H9 (cell line): ENCODE measurements around the gene GCM1. TPM values are rescaled to one million over a fixed set of nuclear protein-coding genes. Genes with fewer than 3 reads are reported as not detected.

Source experiments
- DNase-seq: peaks from one replicate; pipeline ENCODE4 v3.0.0-alpha.2; 2017
- H2AFZ ChIP-seq: one replicate; pipeline ENCODE4 v1.6.1; 2013; ENCODE audit warnings: mild to moderate bottlenecking, low read length, control low read depth, moderate library complexity
- H2AK5ac ChIP-seq: 2 replicates; pipeline ENCODE4 v1.6.1; 2013; ENCODE audit warnings: low read length, control low read depth, mixed read lengths; ENCODE audit not compliant: insufficient read length
- H2BK120ac ChIP-seq: one replicate; pipeline ENCODE4 v1.6.1; 2013; ENCODE audit warnings: low read depth, mild to moderate bottlenecking, low read length, control low read depth, inconsistent platforms; ENCODE audit not compliant: poor library complexity, severe bottlenecking
- H2BK12ac ChIP-seq: 2 replicates; pipeline ENCODE4 v1.6.1; 2013; ENCODE audit warnings: low read length, control low read depth, mixed read lengths, low read depth; ENCODE audit not compliant: insufficient read length
- H2BK15ac ChIP-seq: 2 replicates; pipeline ENCODE4 v1.6.1; 2013; ENCODE audit warnings: low read depth, low read length, control low read depth
- H2BK20ac ChIP-seq: one replicate; pipeline ENCODE4 v1.6.1; 2013; ENCODE audit warnings: low read depth, mild to moderate bottlenecking, low read length, control low read depth, inconsistent platforms; ENCODE audit not compliant: poor library complexity, severe bottlenecking
- H2BK5ac ChIP-seq: 2 replicates; pipeline ENCODE4 v1.6.1; 2013; ENCODE audit warnings: low read length, control low read depth, mixed read lengths; ENCODE audit not compliant: insufficient read length
- H3K14ac ChIP-seq: 2 replicates; pipeline ENCODE4 v1.6.1; 2013; ENCODE audit warnings: low read length, control low read depth; ENCODE audit not compliant: insufficient read depth
- H3K18ac ChIP-seq: 2 replicates; pipeline ENCODE4 v1.6.1; 2013; ENCODE audit warnings: low read depth, mild to moderate bottlenecking, mixed read lengths, low read length, control low read depth; ENCODE audit not compliant: insufficient read length
- H3K23ac ChIP-seq: 2 replicates; pipeline ENCODE4 v1.6.1; 2013; ENCODE audit warnings: low read length, control low read depth, mixed read lengths, low read depth; ENCODE audit not compliant: insufficient read length
- H3K23me2 ChIP-seq: 2 replicates; pipeline ENCODE4 v1.6.1; 2013; ENCODE audit warnings: low read depth, mild to moderate bottlenecking, mixed read lengths, low read length, control low read depth; ENCODE audit not compliant: insufficient read length, poor library complexity, severe bottlenecking
- H3K27ac ChIP-seq: 2 replicates; pipeline ENCODE4 v1.5.1; 2013; ENCODE audit warnings: low read length, control low read depth, mixed read lengths, low read depth; ENCODE audit not compliant: insufficient read length
- H3K27me3 ChIP-seq: 2 replicates; pipeline ENCODE4 v1.6.1; 2013; ENCODE audit warnings: low read length, control low read depth, inconsistent platforms; ENCODE audit not compliant: insufficient read depth
- H3K4ac ChIP-seq: 2 replicates; pipeline ENCODE4 v1.6.1; 2013; ENCODE audit warnings: low read depth, mild to moderate bottlenecking, control low read depth, inconsistent platforms, low read length, moderate library complexity
- H3K4me1 ChIP-seq: 2 replicates; pipeline ENCODE4 v1.6.1; 2013; ENCODE audit warnings: low read length, control low read depth, inconsistent platforms; ENCODE audit not compliant: insufficient read depth
- H3K4me2 ChIP-seq: 2 replicates; pipeline ENCODE4 v1.6.1; 2013; ENCODE audit warnings: low read length, control low read depth, mixed read lengths; ENCODE audit not compliant: insufficient read length, insufficient read depth
- H3K56ac ChIP-seq: 2 replicates; pipeline ENCODE4 v1.6.1; 2013; ENCODE audit warnings: low read depth, mild to moderate bottlenecking, mixed read lengths, low read length, control low read depth; ENCODE audit not compliant: insufficient read length
- H3K79me1 ChIP-seq: 2 replicates; pipeline ENCODE4 v1.6.1; 2013; ENCODE audit warnings: low read depth, mild to moderate bottlenecking, moderate library complexity, low read length, control low read depth, inconsistent platforms; ENCODE audit not compliant: insufficient read depth, poor library complexity, severe bottlenecking
- H3K79me2 ChIP-seq: 2 replicates; pipeline ENCODE4 v1.6.1; 2013; ENCODE audit warnings: low read length, control low read depth, inconsistent platforms; ENCODE audit not compliant: insufficient read depth
- H3K9ac ChIP-seq: 2 replicates; pipeline ENCODE4 v1.6.1; 2013; ENCODE audit warnings: low read length, control low read depth, mixed read lengths; ENCODE audit not compliant: insufficient read length; ENCODE audit errors: extremely low read depth
- H3K9me3 ChIP-seq: one replicate; pipeline ENCODE4 v1.6.1; 2013; ENCODE audit warnings: low read depth, low read length, inconsistent platforms; ENCODE audit not compliant: control insufficient read depth
- H3T11ph ChIP-seq: one replicate; pipeline ENCODE4 v1.6.1; 2013; ENCODE audit warnings: mild to moderate bottlenecking, low read length, control low read depth, inconsistent platforms
- H4K20me1 ChIP-seq: one replicate; pipeline ENCODE4 v1.6.1; 2013; ENCODE audit not compliant: control insufficient read depth, insufficient read length, insufficient read depth
- H4K5ac ChIP-seq: 2 replicates; pipeline ENCODE4 v1.6.1; 2013; ENCODE audit warnings: low read depth, mild to moderate bottlenecking, mixed read lengths, low read length, control low read depth; ENCODE audit not compliant: insufficient read length
- H4K8ac ChIP-seq: replicated peaks from 2 replicates; pipeline ENCODE4 v1.6.1; 2013; ENCODE audit warnings: low read length, control low read depth, mixed read lengths, low read depth; ENCODE audit not compliant: insufficient read length
- H4K91ac ChIP-seq: 2 replicates; pipeline ENCODE4 v1.6.1; 2013; ENCODE audit warnings: low read depth, mild to moderate bottlenecking, moderate library complexity, mixed read lengths, low read length, control low read depth; ENCODE audit not compliant: insufficient read length
- H3K27ac Mint-ChIP-seq, 3 experiments: 2 replicates in 2 of 3; 3 replicates in 1 of 3; pipeline ENCODE4 v1.8.0; 2020 to 2021; ENCODE audit warnings: mixed read lengths in 3 of 3, mild to moderate bottlenecking in 1 of 3, moderate library complexity in 1 of 3
- H3K27me3 Mint-ChIP-seq: 2 replicates; pipeline ENCODE4 v1.8.0; 2021; ENCODE audit warnings: low read depth, mild to moderate bottlenecking, moderate library complexity, mixed read lengths
- H3K36me3 Mint-ChIP-seq, 3 experiments: 2 replicates in 2 of 3; 3 replicates in 1 of 3; pipeline ENCODE4 v1.8.0; 2020 to 2021; ENCODE audit warnings: low read depth in 3 of 3, mixed read lengths in 3 of 3; ENCODE audit not compliant: insufficient read depth in 1 of 3
- H3K4me1 Mint-ChIP-seq, 2 experiments: 2 replicates each; pipeline ENCODE4 v1.8.0; 2020; ENCODE audit warnings: mixed read lengths in 2 of 2
- H3K4me3 Mint-ChIP-seq, 2 experiments: 2 replicates in 1 of 2; 3 replicates in 1 of 2; pipeline ENCODE4 v1.8.0; 2020 to 2021; ENCODE audit warnings: mild to moderate bottlenecking in 2 of 2, mixed read lengths in 2 of 2, moderate library complexity in 1 of 2
- H3K9me3 Mint-ChIP-seq, 2 experiments: 2 replicates in 1 of 2; 3 replicates in 1 of 2; pipeline ENCODE4 v1.8.0; 2020; ENCODE audit warnings: mild to moderate bottlenecking in 2 of 2, mixed read lengths in 2 of 2, moderate library complexity in 1 of 2
- CTCF ChIP-seq: fragments of 200-600 bp; sonication (generic); conservative IDR thresholded peaks from 3 replicates; pipeline ENCODE4 v1.8.0; 2021; ENCODE audit warnings: antibody characterized with exemption, mild to moderate bottlenecking
- WGBS: extraction: QIAGEN DNeasy Blood & Tissue Kit; methylation state at CpG from one replicate; pipeline ENCODE4 v1.1.7; 2013; ENCODE audit warnings: missing lambda C conversion rate, low lambda C conversion rate, mixed read lengths; ENCODE audit not compliant: insufficient read length; ENCODE audit errors: extremely low coverage; 5-methylcytosine and 5-hydroxymethylcytosine counted together
- total RNA-seq: library from RNA; stranded (reverse); gene quantifications from 2 replicates; pipeline ENCODE4 v1.2.1, GENCODE V29; 2021

Gene GCM1
- total RNA-seq, 1 experiment from 2014 or later = not detected

- H2BK5ac ChIP-seq = no peak overlapping the region
- no peak for DNase-seq
- H3K56ac ChIP-seq = no peak overlapping the region
- no peak overlapping the region for H4K91ac ChIP-seq
- H3K4me2 ChIP-seq = no peak overlapping the region
- peaks cover 4% of the 10 kb centered on the region; the same call in 1 of the 2 replicates for H3K4me1 ChIP-seq
- no peaks in the 10 kb centered on the region for H3K23me2 ChIP-seq
- no peak overlapping the region for H2BK120ac ChIP-seq
- H3K4me3 Mint-ChIP-seq = no peak overlapping the region
- no peaks in the 10 kb centered on the region; a peak in 1 of 7 replicates for H3K36me3 Mint-ChIP-seq
- no peak overlapping the region for H2AK5ac ChIP-seq
- H3K27me3 ChIP-seq = no peaks in the 10 kb centered on the region
- H3K79me1 ChIP-seq = no peaks in the 10 kb centered on the region
- no peak overlapping the region for H3K14ac ChIP-seq
- no peak overlapping the region for H3K27ac ChIP-seq
- no peak for TF ChIP-seq CTCF
- no peak overlapping the region for H4K5ac ChIP-seq
- no peak overlapping the region for H3K27ac Mint-ChIP-seq
- peaks cover 2 to 3% of the 10 kb centered on the region in 2 experiments; a peak in 2 of 5 replicates for H3K9me3 Mint-ChIP-seq
- H3K9ac ChIP-seq = no peak overlapping the region
- no peak overlapping the region for H3K23ac ChIP-seq
- no peak overlapping the region for H2AFZ ChIP-seq
- no peaks in the 10 kb centered on the region for H4K20me1 ChIP-seq
- peaks cover 3% of the 10 kb centered on the region; the same call in 1 of the 2 replicates for H3K27me3 Mint-ChIP-seq
- no peak overlapping the region for H4K8ac ChIP-seq
- no peak overlapping the region for H3T11ph ChIP-seq
- no CpG with 5 or more reads among the region's 1 CpG for WGBS
- no peak overlapping the region for H3K4ac ChIP-seq
- H2BK12ac ChIP-seq = no peak overlapping the region
- H3K18ac ChIP-seq = no peak overlapping the region
- no peak overlapping the region for H2BK15ac ChIP-seq
- no peak overlapping the region for H2BK20ac ChIP-seq
- no peaks in the 10 kb centered on the region for H3K9me3 ChIP-seq
- H3K79me2 ChIP-seq = no peaks in the 10 kb centered on the region
- H3K4me1 Mint-ChIP-seq = peaks cover 22 to 24% of the 10 kb centered on the region in 2 experiments
Observed at GRCh38 chr6:53115113-53115512, 33.5 kb downstream of the GCM1 start.
